Measurements from ENCODE around the gene HSD3B7.
"Not testable (repeated sequence)": the region's sequence is repeated elsewhere in the genome, so short reads cannot be mapped to it uniquely, and the experiment has no call there.

Gene HSD3B7

GRCh38 chr16:30984669-30985400, at the start of gene HSD3B7:
TSS of gene HSD3B7 (plus strand) at chr16:30985207. CDS start at chr16:30985659, 452 bp downstream.
- peak in 53 of 56 donors; percentile 14 to 90 (median 61) for DNase-seq

GRCh38 chr16:30937692-30938091, 47.3 kb upstream of the HSD3B7 start:
- no peak for DNase-seq

GRCh38 chr16:30939571-30939970, 45.4 kb upstream of the HSD3B7 start:
- DNase-seq, result not testable (repeated sequence)

GRCh38 chr16:30941600-30942425, 43.2 kb upstream of the HSD3B7 start:
- DNase-seq, result peak in 31 of 56 donors; percentile 4 to 59 (median 31)

- DNase-seq, result no peak
Measured at GRCh38 chr16:30942426-30942806, 42.6 kb upstream of the HSD3B7 start.

- no peak for DNase-seq
Measured at GRCh38 chr16:30944352-30944751, 40.7 kb upstream of the HSD3B7 start.

- no peak for DNase-seq
Measured at GRCh38 chr16:30946671-30947540, 38.1 kb upstream of the HSD3B7 start.

- DNase-seq, result no peak
Measured at GRCh38 chr16:30947541-30947858, 37.5 kb upstream of the HSD3B7 start.

- peak in 55 of 56 donors; percentile 51 to 98 (median 88) for DNase-seq
Measured at GRCh38 chr16:30947859-30948666, 36.9 kb upstream of the HSD3B7 start.

GRCh38 chr16:30948667-30949649, 36.0 kb upstream of the HSD3B7 start, which contains the start of gene ORAI3:
TSS of gene ORAI3 (plus strand) at chr16:30949068. CDS start at chr16:30949290, 222 bp downstream.
- DNase-seq, result peak in 47 of 56 donors; percentile 17 to 80 (median 57)

GRCh38 chr16:30949650-30950515, 35.1 kb upstream of the HSD3B7 start:
- peak in 14 of 56 donors; percentile 4 to 39 (median 18) for DNase-seq

- no peak for DNase-seq
Measured at GRCh38 chr16:30950516-30951065, 34.4 kb upstream of the HSD3B7 start.

GRCh38 chr16:30951193-30951592, 33.8 kb upstream of the HSD3B7 start:
- no peak for DNase-seq

GRCh38 chr16:30951750-30952149, 33.3 kb upstream of the HSD3B7 start:
- DNase-seq, result no peak

GRCh38 chr16:30953111-30953510, 31.9 kb upstream of the HSD3B7 start:
- DNase-seq, result no peak

GRCh38 chr16:30953511-30954124, 31.4 kb upstream of the HSD3B7 start:
- DNase-seq, result peak in 44 of 56 donors; percentile 7 to 76 (median 40)

- no peak for DNase-seq
Measured at GRCh38 chr16:30954993-30955392, 30.0 kb upstream of the HSD3B7 start.

Data from nucleus accumbens (tissue), 56 donors.